ENCODE measurements around the gene RASA4B.
"Not testable (repeated sequence)": the region's sequence is repeated elsewhere in the genome, so short reads cannot be mapped to it uniquely, and the experiment has no call there.

Gene RASA4B

DNA sequence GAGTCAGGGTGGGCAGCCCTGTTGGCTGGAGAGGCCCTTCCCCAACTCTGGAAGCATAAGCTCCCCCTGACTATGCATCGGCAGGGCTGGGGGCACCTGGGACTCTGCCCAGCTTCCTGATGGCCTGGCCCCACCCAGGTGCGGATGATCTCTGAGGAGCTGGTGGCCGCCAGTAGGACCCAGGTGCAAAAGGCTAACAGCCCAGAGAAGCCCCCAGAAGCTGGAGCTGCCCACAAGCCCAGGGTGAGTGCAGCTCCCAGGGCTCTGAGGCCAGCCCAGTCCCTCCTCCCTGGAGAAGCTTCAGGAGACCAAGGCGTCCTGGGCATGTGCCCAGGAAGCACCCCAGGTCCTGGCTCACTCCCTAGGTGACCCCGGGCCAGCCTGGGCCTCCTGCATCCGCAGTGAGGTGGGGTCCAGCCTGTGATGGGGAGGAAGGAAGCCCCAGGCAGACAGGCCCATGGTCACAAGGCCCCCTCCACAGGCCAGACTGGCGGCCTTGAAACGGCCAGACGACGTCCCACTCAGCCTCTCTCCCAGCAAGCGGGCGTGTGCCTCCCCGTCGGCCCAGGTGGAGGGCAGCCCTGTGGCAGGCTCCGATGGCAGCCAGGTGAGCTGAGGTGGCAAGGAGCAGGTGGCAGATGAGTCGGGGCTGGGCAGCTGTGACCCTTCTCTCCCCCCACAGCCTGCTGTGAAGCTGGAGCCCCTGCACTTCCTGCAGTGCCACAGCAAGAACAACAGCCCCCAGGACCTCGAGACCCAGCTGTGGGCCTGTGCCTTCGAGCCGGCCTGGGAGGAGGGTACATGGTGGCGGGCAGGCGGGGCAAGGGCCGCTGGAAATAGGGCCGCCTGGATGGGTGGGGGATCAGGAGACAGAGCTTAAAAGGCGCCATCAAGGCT lies 49.7 kb downstream of the RASA4B start:
- Histone ChIP-seq H3K9ac (ENCODE audit: low read length) (no peak overlapping the region), H3K27me3 (ENCODE audit: control insufficient read depth, insufficient read depth, low read length) (no peaks in the 10 kb centered on the region), H3K27ac (ENCODE audit: low read depth, low read length) (no peak overlapping the region), H3K4me3 (ENCODE audit: low read length) (no peak overlapping the region), H3K4me1 (ENCODE audit: control insufficient read depth, insufficient read depth, low read length) (peaks cover 12% of the 10 kb centered on the region), H3K36me3 (ENCODE audit: control insufficient read depth, insufficient read depth, low read length) (peaks cover 4% of the 10 kb centered on the region)

DNA sequence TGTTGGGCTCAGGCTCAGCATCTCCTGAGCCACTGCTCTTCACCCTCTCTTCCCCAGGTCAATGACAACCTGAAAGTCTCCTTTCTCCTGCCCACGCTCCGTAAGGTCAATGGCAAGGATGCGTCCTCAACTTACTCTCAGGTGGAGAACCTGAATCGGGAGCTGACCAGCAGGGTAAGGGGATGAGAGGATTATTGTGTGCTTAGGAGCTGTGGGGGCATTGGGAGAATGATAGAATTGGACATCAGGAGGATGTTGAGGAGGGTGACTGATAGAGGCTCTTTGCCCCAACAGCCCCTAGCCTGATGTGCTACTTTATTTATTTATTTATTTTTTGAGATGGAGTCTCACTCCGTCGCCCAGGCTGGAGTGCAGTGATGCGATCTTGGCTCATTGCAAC lies 51.5 kb downstream of the RASA4B start:
- peaks cover 12% of the 10 kb centered on the region for H3K4me1 ChIP-seq (ENCODE audit: control insufficient read depth, insufficient read depth, low read length)
- H3K36me3 ChIP-seq (ENCODE audit: control insufficient read depth, insufficient read depth, low read length): no peaks in the 10 kb centered on the region
- H3K9ac ChIP-seq (ENCODE audit: low read length): no peak overlapping the region
- H3K4me3 ChIP-seq (ENCODE audit: low read length): peak overlapping the region; percentile 82
- no peaks in the 10 kb centered on the region for H3K27me3 ChIP-seq (ENCODE audit: control insufficient read depth, insufficient read depth, low read length)
- H3K27ac ChIP-seq (ENCODE audit: low read depth, low read length): no peak overlapping the region

DNA sequence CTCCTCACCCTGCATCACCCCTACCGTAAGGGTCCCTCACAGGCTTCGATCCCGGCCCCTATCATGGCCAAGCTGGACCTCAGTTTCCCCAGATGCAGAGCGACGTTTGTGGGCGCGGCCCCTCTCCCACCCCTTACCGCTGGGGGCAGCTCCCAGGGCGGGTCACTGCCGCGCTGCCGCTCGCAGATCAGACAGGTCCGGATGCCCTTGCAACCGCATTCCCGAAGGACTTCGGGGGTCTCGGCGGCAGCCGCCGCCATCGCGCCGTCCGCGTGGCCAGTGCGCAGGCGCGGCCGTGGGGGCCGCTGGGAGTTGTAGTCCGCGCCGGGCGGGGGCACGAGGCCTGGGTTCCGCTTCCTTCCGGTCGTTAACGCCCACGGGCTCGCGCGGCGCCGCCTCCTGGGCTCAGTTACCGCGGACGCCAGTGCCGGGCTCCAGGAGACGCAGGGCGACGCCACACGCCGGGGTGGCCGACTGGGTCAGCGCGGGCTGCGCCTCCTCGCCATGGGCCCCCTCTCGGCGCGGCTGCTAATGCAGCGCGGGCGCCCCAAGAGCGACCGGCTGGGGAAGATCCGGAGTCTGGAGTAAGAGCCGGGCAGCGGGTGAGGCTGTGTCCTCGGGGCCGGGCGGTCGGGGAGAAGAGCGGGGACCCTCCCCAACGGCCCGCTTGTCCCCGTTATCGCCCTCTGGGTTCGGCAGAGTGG lies 52.8 kb downstream of the RASA4B start, which contains the start of the genes ALKBH4 and LRWD1:
TSS of gene ALKBH4 (minus strand) at position 287 of the 704 bp plus-strand sequence. CDS start at position 260, 27 bp downstream.
TSS of gene LRWD1 (plus strand) at position 408 of the 704 bp plus-strand sequence. CDS start at position 505, 97 bp downstream.
- Histone ChIP-seq H3K36me3 (ENCODE audit: control insufficient read depth, insufficient read depth, low read length) (peaks cover 3% of the 10 kb centered on the region), H3K9ac (ENCODE audit: low read length) (peak within 1 kb of the TSS; percentile 75), H3K27me3 (ENCODE audit: control insufficient read depth, insufficient read depth, low read length) (no peaks in the 10 kb centered on the region), H3K4me3 (ENCODE audit: low read length) (peak within 1 kb of the TSS; percentile 82), H3K4me1 (ENCODE audit: control insufficient read depth, insufficient read depth, low read length) (peaks cover 12% of the 10 kb centered on the region), H3K27ac (ENCODE audit: low read depth, low read length) (peak within 1 kb of the TSS; percentile 41)

DNA sequence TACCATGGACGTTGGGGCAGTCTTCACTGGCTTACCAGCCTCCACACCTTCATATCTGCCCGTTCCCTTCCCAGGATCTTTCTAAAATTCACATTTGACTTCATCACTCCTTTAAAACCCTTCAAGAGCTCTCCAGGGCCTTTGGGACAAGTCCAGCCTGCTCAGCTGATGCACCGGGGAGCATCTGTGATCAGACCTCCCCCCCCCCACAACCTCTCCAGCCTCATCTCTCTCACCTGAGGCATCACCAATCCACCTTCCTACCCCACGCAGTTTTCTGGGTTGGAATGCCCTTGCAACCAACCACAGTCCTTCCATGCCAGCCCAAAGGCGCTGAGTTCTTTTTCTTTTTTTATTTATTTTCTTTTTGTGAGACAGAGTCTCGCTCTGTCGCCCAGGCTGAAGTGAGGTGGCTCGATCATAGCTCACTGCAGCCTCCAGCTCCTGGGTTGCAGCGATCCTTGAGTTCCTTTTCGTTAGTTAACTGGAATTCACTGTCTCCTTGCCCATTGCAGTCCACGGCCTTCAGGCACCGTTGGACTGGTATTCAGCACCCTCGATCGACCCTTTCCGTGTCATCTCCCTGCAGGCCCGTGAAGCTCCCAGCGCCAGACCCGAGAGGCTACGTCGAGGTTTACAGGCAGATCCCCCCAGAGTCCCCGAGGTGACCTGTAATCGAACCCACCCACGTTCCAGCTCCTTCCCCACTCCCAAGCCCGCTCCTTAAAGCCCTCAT lies 53.6 kb downstream of the RASA4B start:
- H3K36me3 ChIP-seq (ENCODE audit: control insufficient read depth, insufficient read depth, low read length): peaks cover 3% of the 10 kb centered on the region
- peaks cover 12% of the 10 kb centered on the region for H3K4me1 ChIP-seq (ENCODE audit: control insufficient read depth, insufficient read depth, low read length)
- H3K9ac ChIP-seq (ENCODE audit: low read length): peak overlapping the region; percentile 75
- peak overlapping the region; percentile 41 for H3K27ac ChIP-seq (ENCODE audit: low read depth, low read length)
- H3K4me3 ChIP-seq (ENCODE audit: low read length): peak overlapping the region; percentile 82
- no peaks in the 10 kb centered on the region for H3K27me3 ChIP-seq (ENCODE audit: control insufficient read depth, insufficient read depth, low read length)

DNA sequence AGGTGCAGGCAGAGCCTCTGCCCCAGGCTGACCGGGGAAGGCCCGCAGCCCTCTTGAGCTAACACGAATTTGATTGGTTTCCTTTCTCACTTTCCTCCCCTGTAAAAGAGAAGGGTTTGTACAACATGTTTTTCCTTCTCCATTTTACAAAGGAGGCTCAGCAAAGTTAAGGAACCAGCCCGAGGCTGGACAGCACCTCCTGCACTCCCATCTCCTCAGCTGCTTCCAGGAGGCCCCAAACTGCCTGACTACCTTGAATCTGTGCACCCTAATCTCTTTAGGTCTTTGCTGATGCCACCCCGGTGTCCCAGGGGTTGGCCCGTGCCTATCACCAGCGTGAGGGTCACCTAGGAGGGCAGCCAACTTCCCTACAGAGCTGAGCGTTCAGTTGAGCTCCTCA lies 57.1 kb downstream of the RASA4B start:
- no peak overlapping the region for H3K27ac ChIP-seq (ENCODE audit: low read depth, low read length)
- peaks cover 5% of the 10 kb centered on the region for H3K4me1 ChIP-seq (ENCODE audit: control insufficient read depth, insufficient read depth, low read length)

DNA sequence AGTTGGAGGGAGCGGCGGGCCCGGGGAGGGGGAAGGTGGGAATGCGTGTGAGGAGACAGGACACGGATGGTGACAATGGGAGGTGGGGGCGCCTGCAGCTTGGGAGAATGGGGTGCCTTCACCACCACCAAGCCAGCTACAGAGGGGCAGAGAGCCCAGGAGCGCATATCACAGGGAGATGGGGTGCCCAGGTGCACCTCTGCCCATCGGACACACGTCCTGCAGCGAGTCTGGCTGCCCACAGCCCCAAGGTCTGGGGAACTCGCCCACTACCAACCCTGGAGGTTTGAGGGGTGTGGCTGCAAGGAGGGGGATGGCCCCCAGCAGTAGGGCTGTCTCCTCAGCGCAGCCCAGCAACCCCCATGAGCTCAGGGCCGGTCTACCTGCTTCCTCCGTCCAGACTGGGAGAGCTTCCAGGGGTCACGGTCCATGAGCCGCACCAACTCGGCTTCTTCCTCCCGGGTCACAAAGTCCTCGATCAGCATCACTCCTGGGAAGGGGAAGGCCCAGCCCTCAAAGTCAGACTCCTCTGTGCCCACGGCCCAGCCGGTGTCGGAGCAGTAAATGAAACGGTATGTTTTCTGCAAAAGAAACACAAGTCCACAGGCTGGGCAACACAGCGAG lies 58.2 kb downstream of the RASA4B start:
- H3K9ac ChIP-seq (ENCODE audit: low read length): no peak overlapping the region
- H3K4me1 ChIP-seq (ENCODE audit: control insufficient read depth, insufficient read depth, low read length): peaks cover 5% of the 10 kb centered on the region
- no peak overlapping the region for H3K27ac ChIP-seq (ENCODE audit: low read depth, low read length)
- no peak overlapping the region for H3K4me3 ChIP-seq (ENCODE audit: low read length)
- peaks cover 14% of the 10 kb centered on the region for H3K36me3 ChIP-seq (ENCODE audit: control insufficient read depth, insufficient read depth, low read length)
- no peaks in the 10 kb centered on the region for H3K27me3 ChIP-seq (ENCODE audit: control insufficient read depth, insufficient read depth, low read length)

More for the DNA sequence above, 57.1 kb downstream of the RASA4B start:
- H3K27me3 ChIP-seq (ENCODE audit: control insufficient read depth, insufficient read depth, low read length): no peaks in the 10 kb centered on the region
- H3K4me3 ChIP-seq (ENCODE audit: low read length): no peak overlapping the region
- peaks cover 14% of the 10 kb centered on the region for H3K36me3 ChIP-seq (ENCODE audit: control insufficient read depth, insufficient read depth, low read length)
- no peak overlapping the region for H3K9ac ChIP-seq (ENCODE audit: low read length)

DNA sequence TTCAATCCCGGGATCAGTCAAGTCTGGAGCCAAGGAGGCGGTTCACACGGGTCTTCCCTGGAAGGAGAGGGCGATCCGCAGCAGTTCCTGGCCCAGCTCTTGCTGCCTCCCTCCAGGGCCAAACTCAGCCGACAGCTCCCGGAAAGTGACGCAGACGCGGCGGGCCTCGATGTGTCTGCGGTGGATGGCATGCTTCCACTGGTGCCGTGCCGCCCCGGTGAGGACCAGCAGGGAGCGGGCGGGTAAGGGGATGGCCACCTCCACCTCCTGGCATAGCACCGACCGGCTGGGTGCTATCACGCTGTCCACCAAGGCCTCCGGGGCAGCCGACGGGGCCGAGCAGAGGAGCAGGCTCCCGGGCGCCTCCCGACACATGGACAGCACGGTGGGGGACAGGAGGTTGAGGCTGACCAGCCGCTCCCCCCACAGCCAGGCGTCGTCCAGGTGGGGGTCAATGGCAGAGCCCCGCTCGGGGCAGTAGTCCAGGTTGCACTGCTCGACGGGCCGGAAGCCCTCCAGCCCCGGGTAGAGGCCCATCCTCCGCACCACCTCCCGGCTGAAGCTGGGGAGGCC lies 60.1 kb downstream of the RASA4B start:
- H3K4me1 ChIP-seq (ENCODE audit: control insufficient read depth, insufficient read depth, low read length): no peaks in the 10 kb centered on the region
- no peak overlapping the region for H3K4me3 ChIP-seq (ENCODE audit: low read length)
- no peak overlapping the region for H3K27ac ChIP-seq (ENCODE audit: low read depth, low read length)
- peaks cover 14% of the 10 kb centered on the region for H3K36me3 ChIP-seq (ENCODE audit: control insufficient read depth, insufficient read depth, low read length)
- H3K9ac ChIP-seq (ENCODE audit: low read length): no peak overlapping the region
- H3K27me3 ChIP-seq (ENCODE audit: control insufficient read depth, insufficient read depth, low read length): no peaks in the 10 kb centered on the region

DNA sequence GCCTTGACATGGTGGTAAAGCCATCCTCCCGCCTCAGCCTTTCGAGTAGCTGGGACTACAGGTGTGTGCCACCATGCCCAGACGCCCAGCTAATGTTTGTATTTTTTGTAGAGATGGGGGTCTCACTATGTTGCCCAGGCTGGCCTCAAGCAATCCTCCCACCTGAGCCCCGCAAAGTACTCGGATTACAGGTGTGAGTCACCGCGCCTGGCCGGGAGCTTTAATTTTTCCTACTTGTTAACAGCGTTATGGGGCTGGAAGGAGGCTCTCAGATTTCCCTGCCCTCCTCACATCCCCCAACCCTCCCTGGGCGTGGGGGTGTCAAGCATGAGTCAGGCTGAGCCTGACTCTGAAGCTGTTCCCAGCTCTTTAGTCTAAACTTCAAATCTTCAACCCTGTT lies 61.2 kb downstream of the RASA4B start:
- Histone ChIP-seq H3K27ac (ENCODE audit: low read depth, low read length) (no peak overlapping the region), H3K4me1 (ENCODE audit: control insufficient read depth, insufficient read depth, low read length) (no peaks in the 10 kb centered on the region), H3K27me3 (ENCODE audit: control insufficient read depth, insufficient read depth, low read length) (no peaks in the 10 kb centered on the region), H3K9ac (ENCODE audit: low read length) (no peak overlapping the region), H3K36me3 (ENCODE audit: control insufficient read depth, insufficient read depth, low read length) (peaks cover 14% of the 10 kb centered on the region), H3K4me3 (ENCODE audit: low read length) (no peak overlapping the region)

DNA sequence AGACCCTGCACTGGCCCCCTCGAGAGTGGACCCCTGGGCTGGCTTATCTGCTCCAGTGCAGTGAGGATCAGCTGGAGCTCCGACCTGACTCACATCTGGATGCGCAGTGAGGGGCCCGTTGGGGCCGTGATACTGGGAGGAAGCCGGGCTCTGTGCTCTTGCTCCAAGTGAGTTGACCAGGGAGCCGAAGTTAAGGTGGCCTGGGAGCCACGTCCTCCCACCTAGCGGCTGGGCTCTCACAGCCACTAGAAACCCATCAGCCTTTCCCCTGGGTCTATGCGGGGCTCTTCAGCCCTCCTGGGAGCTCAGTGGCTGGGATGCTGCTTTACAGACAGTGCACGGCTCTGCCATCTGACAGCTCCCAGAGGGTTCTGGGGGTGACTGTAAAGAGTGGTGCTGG lies 62.0 kb downstream of the RASA4B start:
- H3K9ac ChIP-seq (ENCODE audit: low read length): no peak overlapping the region
- no peak overlapping the region for H3K4me3 ChIP-seq (ENCODE audit: low read length)
- H3K4me1 ChIP-seq (ENCODE audit: control insufficient read depth, insufficient read depth, low read length): no peaks in the 10 kb centered on the region
- H3K27me3 ChIP-seq (ENCODE audit: control insufficient read depth, insufficient read depth, low read length): no peaks in the 10 kb centered on the region
- peaks cover 14% of the 10 kb centered on the region for H3K36me3 ChIP-seq (ENCODE audit: control insufficient read depth, insufficient read depth, low read length)
- H3K27ac ChIP-seq (ENCODE audit: low read depth, low read length): no peak overlapping the region

DNA sequence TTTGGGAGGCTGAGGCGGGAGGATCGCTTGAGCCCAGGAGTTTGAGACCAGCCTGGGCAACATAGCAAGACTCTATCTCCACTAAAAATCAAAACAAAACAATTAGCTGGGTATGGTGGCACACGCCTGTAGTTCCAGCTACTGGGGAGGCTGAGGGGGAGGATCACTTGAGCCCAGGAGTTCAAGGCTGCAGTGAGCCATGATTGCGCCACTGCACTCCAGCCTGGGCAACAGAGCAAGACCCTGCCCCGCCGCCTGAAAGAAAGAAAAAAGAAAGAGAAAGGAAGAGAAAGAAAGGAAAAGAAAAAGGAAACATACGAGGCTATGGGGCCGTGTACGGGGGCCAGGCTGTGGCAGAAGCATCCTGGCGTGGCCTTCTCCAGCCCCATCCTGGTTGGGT lies 62.6 kb downstream of the RASA4B start:
- not testable (repeated sequence) for H3K9ac ChIP-seq (ENCODE audit: low read length); H3K4me3 ChIP-seq (ENCODE audit: low read length)
- H3K36me3 ChIP-seq (ENCODE audit: control insufficient read depth, insufficient read depth, low read length): peaks cover 12% of the 10 kb centered on the region

DNA sequence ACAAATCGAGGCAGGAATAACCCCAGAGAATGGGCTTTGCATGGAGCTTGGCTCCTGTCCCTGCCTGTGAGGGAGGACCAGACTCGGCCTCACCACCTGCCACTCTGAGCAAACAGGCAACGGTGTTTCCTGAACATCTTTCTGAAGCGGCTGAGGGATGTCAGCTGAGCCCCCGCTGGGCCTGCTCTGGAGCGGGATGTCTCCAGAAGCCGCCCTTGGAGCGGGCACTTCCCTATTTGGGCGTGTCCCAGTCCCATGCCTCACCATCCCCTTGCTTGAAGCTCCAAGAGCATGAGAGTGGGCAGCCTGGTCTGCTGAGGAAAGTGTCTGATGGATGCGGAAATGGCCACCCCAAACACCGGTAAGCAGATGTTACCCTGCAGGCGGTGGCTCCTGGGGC lies 63.1 kb downstream of the RASA4B start:
- no peaks in the 10 kb centered on the region for H3K4me1 ChIP-seq (ENCODE audit: control insufficient read depth, insufficient read depth, low read length)
- no peak overlapping the region for H3K9ac ChIP-seq (ENCODE audit: low read length)
- H3K4me3 ChIP-seq (ENCODE audit: low read length): no peak overlapping the region
- peaks cover 12% of the 10 kb centered on the region for H3K36me3 ChIP-seq (ENCODE audit: control insufficient read depth, insufficient read depth, low read length)
- no peaks in the 10 kb centered on the region for H3K27me3 ChIP-seq (ENCODE audit: control insufficient read depth, insufficient read depth, low read length)
- H3K27ac ChIP-seq (ENCODE audit: low read depth, low read length): no peak overlapping the region

More for the DNA sequence above, 62.6 kb downstream of the RASA4B start:
- H3K4me1 ChIP-seq (ENCODE audit: control insufficient read depth, insufficient read depth, low read length); H3K27me3 ChIP-seq (ENCODE audit: control insufficient read depth, insufficient read depth, low read length); H3K27ac ChIP-seq (ENCODE audit: low read depth, low read length): not testable (repeated sequence)
